Glutamatergic neuron (in vitro differentiated cells): ENCODE measurements around the gene ARHGEF18. TPM values are rescaled to one million over a fixed set of nuclear protein-coding genes. Genes with fewer than 3 reads are reported as not detected.
"Not testable (repeated sequence)": the region's sequence is repeated elsewhere in the genome, so short reads cannot be mapped to it uniquely, and the experiment has no call there.

Source experiments
- DNase-seq: peaks from one replicate; pipeline ENCODE4 v3.0.0; 2022
- H3K27ac Mint-ChIP-seq: one replicate; pipeline ENCODE4 v1.8.0; 2020; ENCODE audit warnings: mild to moderate bottlenecking, mixed read lengths, inconsistent platforms; ENCODE audit not compliant: unreplicated experiment
- H3K27me3 Mint-ChIP-seq: one replicate; pipeline ENCODE4 v1.8.0; 2020; ENCODE audit warnings: mild to moderate bottlenecking, moderate library complexity, mixed read lengths, inconsistent platforms; ENCODE audit not compliant: unreplicated experiment
- H3K36me3 Mint-ChIP-seq: one replicate; pipeline ENCODE4 v1.8.0; 2020; ENCODE audit warnings: mild to moderate bottlenecking, mixed read lengths, inconsistent platforms; ENCODE audit not compliant: unreplicated experiment
- H3K4me1 Mint-ChIP-seq: one replicate; pipeline ENCODE4 v1.8.0; 2020; ENCODE audit warnings: mild to moderate bottlenecking, low read depth, mixed read lengths, inconsistent platforms; ENCODE audit not compliant: unreplicated experiment
- H3K4me3 Mint-ChIP-seq: one replicate; pipeline ENCODE4 v1.8.0; 2020; ENCODE audit warnings: mild to moderate bottlenecking, mixed read lengths, inconsistent platforms; ENCODE audit not compliant: unreplicated experiment
- H3K9me3 Mint-ChIP-seq: one replicate; pipeline ENCODE4 v1.8.0; 2020; ENCODE audit warnings: mild to moderate bottlenecking, moderate library complexity, mixed read lengths, inconsistent platforms; ENCODE audit not compliant: unreplicated experiment
- long read RNA-seq: library from polyadenylated mRNA; unstranded; transcript quantifications from one replicate; pipeline ENCODE4 v2.0.0, GENCODE V29; 2020; ENCODE audit not compliant: unreplicated experiment
- total RNA-seq: library from RNA; stranded (reverse); fragmentation: NEBNext Ultra II Directional; extraction: Animal tissue kit (Norgen Biotek cat#: 25700); gene quantifications from one replicate; pipeline ENCODE4 v1.2.1, GENCODE V29; 2021; ENCODE audit not compliant: unreplicated experiment
- TF ChIP-seq, protein P1 (sequence below): fragments of 200-600 bp; sonication (generic); IDR thresholded peaks from one replicate; pipeline ENCODE4 v1.5.0; 2021; ENCODE audit not compliant: partially characterized antibody, unreplicated experiment

Gene ARHGEF18
- 44.1 TPM for total RNA-seq
- long read RNA-seq, partial matches to known transcripts: 1 of 4 reads
- long read RNA-seq, other reads (novel, unspliced or antisense): 3 of 4 reads

DNA sequence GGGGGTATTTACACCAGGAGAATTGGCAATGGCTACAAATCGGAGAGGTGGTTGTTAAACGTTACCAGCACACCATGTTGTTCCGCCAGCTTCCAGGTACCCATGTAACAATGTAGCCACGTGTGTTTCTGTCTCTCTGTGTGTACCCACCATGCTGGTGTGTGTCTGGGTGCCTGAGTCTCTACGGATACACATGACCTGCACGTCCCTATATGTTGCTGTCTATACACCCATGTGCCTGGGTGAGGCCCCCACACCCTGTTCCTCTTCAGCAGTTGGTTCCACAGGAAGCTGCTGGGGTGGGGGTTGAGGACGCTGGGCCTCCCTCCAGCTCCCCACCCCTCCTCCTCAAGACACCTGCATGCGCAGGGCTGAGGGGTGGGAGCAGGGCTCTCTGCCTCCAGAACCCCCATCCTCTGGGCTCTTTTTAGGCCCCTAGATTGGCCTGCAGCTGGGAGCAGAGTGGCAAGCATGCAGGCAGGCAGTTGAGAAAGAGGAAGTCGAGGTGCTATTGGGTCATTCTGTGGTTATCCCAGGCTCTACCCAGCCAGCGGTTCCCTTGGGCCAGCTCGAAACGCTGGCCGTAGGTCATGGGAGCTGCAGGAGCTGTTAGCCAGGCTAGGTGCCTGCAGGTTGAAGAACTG is at the start of gene ARHGEF18:
TSS of gene ARHGEF18 (plus strand) at position 351 of the 644 bp plus-strand sequence. CDS start 13,954 bp downstream, outside the sequence.
- TF ChIP-seq, protein P1, sequence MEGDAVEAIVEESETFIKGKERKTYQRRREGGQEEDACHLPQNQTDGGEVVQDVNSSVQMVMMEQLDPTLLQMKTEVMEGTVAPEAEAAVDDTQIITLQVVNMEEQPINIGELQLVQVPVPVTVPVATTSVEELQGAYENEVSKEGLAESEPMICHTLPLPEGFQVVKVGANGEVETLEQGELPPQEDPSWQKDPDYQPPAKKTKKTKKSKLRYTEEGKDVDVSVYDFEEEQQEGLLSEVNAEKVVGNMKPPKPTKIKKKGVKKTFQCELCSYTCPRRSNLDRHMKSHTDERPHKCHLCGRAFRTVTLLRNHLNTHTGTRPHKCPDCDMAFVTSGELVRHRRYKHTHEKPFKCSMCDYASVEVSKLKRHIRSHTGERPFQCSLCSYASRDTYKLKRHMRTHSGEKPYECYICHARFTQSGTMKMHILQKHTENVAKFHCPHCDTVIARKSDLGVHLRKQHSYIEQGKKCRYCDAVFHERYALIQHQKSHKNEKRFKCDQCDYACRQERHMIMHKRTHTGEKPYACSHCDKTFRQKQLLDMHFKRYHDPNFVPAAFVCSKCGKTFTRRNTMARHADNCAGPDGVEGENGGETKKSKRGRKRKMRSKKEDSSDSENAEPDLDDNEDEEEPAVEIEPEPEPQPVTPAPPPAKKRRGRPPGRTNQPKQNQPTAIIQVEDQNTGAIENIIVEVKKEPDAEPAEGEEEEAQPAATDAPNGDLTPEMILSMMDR: no peak
- Mint-ChIP-seq H3K4me1 (no peaks in the 10 kb centered on the region), H3K36me3 (peaks cover 6% of the 10 kb centered on the region), H3K27me3 (peaks cover 3% of the 10 kb centered on the region), H3K27ac (no peak within 1 kb of the TSS), H3K4me3 (no peak within 1 kb of the TSS), H3K9me3 (peaks cover 11% of the 10 kb centered on the region)
- no peak for DNase-seq

DNA sequence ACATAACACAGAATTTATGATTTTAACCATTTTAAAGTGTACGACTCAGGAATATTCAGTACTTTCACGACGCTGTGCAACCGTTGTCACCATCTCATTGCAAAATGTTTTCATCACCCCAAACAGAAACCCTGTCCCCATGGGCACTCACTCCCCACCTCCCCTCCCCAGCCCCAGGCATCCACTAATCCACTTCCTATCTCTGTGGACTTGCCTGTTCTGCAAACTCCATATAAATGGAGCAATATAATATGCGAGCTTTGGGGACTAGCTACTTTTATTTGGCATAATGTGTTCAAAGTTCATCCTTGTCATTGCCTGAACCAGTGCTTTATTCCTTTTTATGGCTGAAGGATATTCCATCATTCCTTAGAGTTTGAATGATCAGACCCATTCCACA is 47.2 kb upstream of the ARHGEF18 start:
- H3K4me1 Mint-ChIP-seq: no peaks in the 10 kb centered on the region
- no peaks in the 10 kb centered on the region for H3K36me3 Mint-ChIP-seq
- no peak overlapping the region for H3K4me3 Mint-ChIP-seq
- TF ChIP-seq, protein P1: no peak
- H3K9me3 Mint-ChIP-seq: peaks cover 1% of the 10 kb centered on the region
- H3K27ac Mint-ChIP-seq: no peak overlapping the region
- no peak for DNase-seq
- H3K27me3 Mint-ChIP-seq: no peaks in the 10 kb centered on the region

DNA sequence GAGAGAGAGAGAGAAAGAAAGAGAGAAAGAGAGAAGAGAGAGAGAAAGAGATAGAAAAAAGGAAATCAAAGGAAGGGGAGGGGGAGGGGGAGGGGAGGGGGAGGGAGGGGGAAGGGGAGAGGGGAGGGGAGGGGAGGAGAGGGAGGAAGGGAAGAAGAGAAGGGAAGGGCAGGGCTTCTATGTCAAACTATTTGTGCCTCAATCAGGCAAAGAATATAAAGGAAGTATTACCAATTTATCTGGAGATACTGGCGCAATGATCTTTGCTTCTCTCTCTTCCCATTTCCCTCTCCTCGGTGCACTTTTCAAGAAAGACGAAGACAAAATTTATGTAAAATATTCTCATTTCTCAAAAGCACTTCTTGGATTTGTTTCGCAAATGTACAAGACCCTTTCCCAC is 45.3 kb upstream of the ARHGEF18 start:
- Mint-ChIP-seq H3K4me1 (no peaks in the 10 kb centered on the region), H3K27ac (no peak overlapping the region), H3K36me3 (no peaks in the 10 kb centered on the region), H3K9me3 (no peaks in the 10 kb centered on the region), H3K27me3 (no peaks in the 10 kb centered on the region), H3K4me3 (no peak overlapping the region)
- DNase-seq: no peak
- TF ChIP-seq, protein P1: no peak

DNA sequence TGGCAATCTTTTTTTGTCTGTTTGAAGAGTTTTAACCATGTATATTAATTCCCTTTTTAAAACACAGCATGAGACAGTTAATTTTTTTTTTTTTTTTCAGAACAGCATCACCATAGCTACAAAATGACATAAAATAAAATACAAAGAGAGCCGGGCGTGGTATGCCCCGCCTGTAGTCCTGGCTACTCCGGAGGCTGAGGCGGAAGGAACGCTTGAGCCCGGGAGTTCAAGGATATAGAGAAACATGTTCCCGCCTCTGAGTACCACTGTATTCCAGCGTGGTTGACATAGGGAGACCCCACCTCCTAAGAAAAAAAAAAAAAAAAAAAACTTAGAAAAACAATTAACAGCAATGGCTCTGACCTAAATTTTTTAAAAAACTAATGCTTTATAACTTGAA is 44.5 kb upstream of the ARHGEF18 start:
- Mint-ChIP-seq H3K27ac (no peak overlapping the region), H3K9me3 (no peaks in the 10 kb centered on the region), H3K36me3 (no peaks in the 10 kb centered on the region), H3K4me3 (no peak overlapping the region), H3K27me3 (no peaks in the 10 kb centered on the region), H3K4me1 (no peaks in the 10 kb centered on the region)
- DNase-seq: no peak
- TF ChIP-seq, protein P1: no peak

DNA sequence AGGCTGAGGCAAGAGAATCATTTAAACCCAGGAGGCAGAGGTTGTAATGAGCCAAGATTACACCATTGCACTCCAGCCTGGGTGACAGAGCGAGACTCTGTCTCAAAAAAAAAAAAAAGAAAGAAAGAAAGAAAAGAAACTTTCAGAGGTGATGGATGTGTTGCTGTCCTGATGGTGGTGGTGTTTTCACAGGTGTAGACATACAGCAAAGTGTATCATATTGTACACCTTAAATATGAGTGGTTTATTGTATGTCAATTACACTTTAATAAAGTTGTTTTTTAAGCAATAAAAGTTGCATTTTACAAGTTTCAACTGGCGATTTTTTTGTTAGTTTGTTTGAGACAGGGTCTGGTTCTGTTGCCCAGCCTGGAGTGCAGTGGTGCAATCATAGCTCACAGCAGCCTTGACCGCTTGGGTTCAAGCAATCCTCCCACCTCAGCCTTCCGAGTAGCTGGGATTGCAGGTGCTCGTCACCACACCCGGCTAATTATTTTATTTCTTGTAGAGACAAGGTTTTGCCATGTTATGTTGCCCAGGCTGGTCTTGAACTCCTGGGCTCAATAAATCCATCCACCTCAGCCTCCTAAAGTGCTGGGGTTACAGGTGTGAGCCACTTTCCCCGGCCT is 41.0 kb upstream of the ARHGEF18 start:
- H3K9me3 Mint-ChIP-seq: no peaks in the 10 kb centered on the region

DNA sequence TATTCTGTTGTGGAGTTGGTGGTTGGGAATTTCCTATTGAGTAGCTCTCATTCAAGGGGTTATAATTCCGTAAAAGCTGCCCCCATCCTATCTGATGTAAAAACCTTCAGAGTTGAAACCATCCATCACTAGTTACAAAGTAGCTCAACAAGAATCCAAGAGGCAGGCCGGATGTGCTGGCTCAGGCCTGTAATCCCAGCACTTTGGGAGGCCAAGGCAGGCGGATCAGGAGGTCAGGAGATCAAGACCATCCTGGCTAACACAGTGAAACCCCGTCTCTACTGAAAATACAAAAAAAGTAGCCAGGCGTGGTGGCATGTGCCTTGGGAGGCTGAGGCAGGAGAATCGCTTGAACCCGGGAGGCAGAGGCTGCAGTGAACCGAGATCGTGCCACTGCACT is 40.4 kb upstream of the ARHGEF18 start:
- H3K36me3 Mint-ChIP-seq, H3K27me3 Mint-ChIP-seq, H3K4me1 Mint-ChIP-seq, H3K9me3 Mint-ChIP-seq, H3K27ac Mint-ChIP-seq, DNase-seq, H3K4me3 Mint-ChIP-seq: not testable (repeated sequence)

More for the DNA sequence above, 41.0 kb upstream of the ARHGEF18 start:
- Mint-ChIP-seq H3K4me1 (no peaks in the 10 kb centered on the region), H3K36me3 (no peaks in the 10 kb centered on the region), H3K27me3 (no peaks in the 10 kb centered on the region), H3K4me3 (no peak overlapping the region), H3K27ac (no peak overlapping the region)
- TF ChIP-seq, protein P1: no peak
- no peak for DNase-seq
